K562 treated with DMSO at 1 percent for 4 hours (cell line): Measurements from ENCODE around the gene NTS. TPM values are rescaled to one million over a fixed set of nuclear protein-coding genes. Genes with fewer than 3 reads are reported as not detected.

Experiments used
- total RNA-seq: library from RNA; unstranded; fragments of 300-600 nt; gene quantifications from 2 replicates; pipeline ENCODE4 v1.2.3, GENCODE V29; 2022; ENCODE audit not compliant: insufficient read depth

The NTS gene
- not detected in 2 replicates for total RNA-seq

GRCh38 chr12:85874031-85874461 lies at the start of gene NTS:
NTS (plus strand) TSS chr12:85874295; CDS start chr12:85874404, 109 bp downstream.

GRCh38 chr12:85836197-85837090 lies 37.7 kb upstream of the NTS start, which contains the start of gene RASSF9:
RASSF9 (minus strand) TSS chr12:85836409; CDS start chr12:85836201, 208 bp downstream.

Other genes starting within 250 kb of the NTS start
- gene RASSF9, start 37.9 kb upstream of the NTS start, total RNA-seq = not detected in 2 replicates